IPS DF 6.9 (cell line): Measurements from ENCODE around the gene PDE1A.

Experiments
- DNase-seq: peaks from one replicate; pipeline ENCODE4 v3.0.0-alpha.2; 2013; ENCODE audit warnings: low read depth, low spot score
- H3K27ac ChIP-seq: one replicate; pipeline ENCODE4 v1.5.1; 2013; ENCODE audit warnings: low read length, control low read depth
- H3K27me3 ChIP-seq: 2 replicates; pipeline ENCODE4 v1.6.1; 2013; ENCODE audit warnings: mild to moderate bottlenecking, low read length; ENCODE audit not compliant: control insufficient read depth, insufficient read depth
- H3K36me3 ChIP-seq: 2 replicates; pipeline ENCODE4 v1.6.1; 2013; ENCODE audit warnings: low read length; ENCODE audit not compliant: control insufficient read depth, insufficient read depth
- H3K4me1 ChIP-seq: 2 replicates; pipeline ENCODE4 v1.6.1; 2013; ENCODE audit warnings: low read length; ENCODE audit not compliant: control insufficient read depth, insufficient read depth
- H3K4me3 ChIP-seq: 2 replicates; pipeline ENCODE4 v1.5.1; 2013; ENCODE audit warnings: mild to moderate bottlenecking, low read length
- H3K9me3 ChIP-seq: 2 replicates; pipeline ENCODE4 v1.6.1; 2013; ENCODE audit warnings: low read length, inconsistent platforms; ENCODE audit not compliant: control insufficient read depth, insufficient read depth
- WGBS: extraction: QIAGEN DNeasy Blood & Tissue Kit; methylation state at CpG from one replicate; pipeline ENCODE4 v1.1.7; 2013; ENCODE audit warnings: mixed read lengths, missing lambda C conversion rate; ENCODE audit not compliant: insufficient read length, insufficient coverage; 5-methylcytosine and 5-hydroxymethylcytosine counted together

PDE1A gene

DNA sequence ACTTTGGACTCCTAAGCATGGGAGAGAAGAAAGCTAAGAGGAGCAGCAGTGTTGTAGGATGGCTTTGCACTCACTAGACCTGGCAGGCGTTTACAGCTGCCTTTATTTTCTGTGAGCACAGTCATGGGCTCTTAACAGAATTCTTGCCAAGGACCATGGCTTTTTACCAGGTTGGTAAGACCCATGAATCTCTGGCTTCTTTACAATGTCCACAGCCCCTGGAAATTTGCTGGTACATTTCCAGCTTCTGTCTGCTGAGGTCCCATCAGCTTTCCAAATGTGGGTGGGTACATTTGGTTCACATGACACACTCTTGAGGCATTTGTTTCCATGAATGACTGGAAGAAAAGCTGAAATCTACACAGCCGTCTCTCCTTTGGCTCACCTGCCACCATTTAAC, 278.5 kb downstream of the PDE1A start:
- no peaks in the 10 kb centered on the region for H3K36me3 ChIP-seq

DNA sequence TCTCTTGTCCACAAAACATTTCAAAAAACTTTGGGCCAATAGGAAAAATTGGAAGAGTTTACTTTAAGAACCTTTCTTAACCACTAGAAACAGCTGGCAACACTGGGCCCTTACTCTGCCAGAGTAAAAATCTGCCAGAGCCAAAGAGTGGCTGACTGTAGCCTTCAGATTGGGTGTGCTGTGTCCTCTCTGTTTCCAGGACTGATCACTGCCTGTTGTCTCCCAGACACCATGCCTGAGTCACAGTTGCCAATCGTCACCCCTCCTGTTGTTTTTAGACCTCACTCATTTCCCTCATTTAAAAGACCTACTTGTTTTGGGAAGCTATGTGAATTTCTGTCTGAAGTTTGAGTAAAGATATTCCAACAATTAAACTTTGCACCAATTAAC, 282.1 kb downstream of the PDE1A start:
- Histone ChIP-seq H3K4me3 (no peak overlapping the region), H3K36me3 (no peaks in the 10 kb centered on the region), H3K27me3 (no peaks in the 10 kb centered on the region), H3K4me1 (0 out of 2 replicates have a peak, but pooled peaks cover 1% of the 10 kb centered on the region), H3K9me3 (no peaks in the 10 kb centered on the region), H3K27ac (no peak overlapping the region)
- no peak for DNase-seq
- no CpG with 5 or more reads among the region's 1 CpG for WGBS

More for the DNA sequence above, 278.5 kb downstream of the PDE1A start:
- H3K27me3 ChIP-seq = no peaks in the 10 kb centered on the region
- no peaks in the 10 kb centered on the region for H3K9me3 ChIP-seq
- DNase-seq = no peak
- H3K27ac ChIP-seq = no peak overlapping the region
- no CpG with 5 or more reads among the region's 2 CpGs for WGBS
- H3K4me1 ChIP-seq = 0 out of 2 replicates have a peak, but pooled peaks cover 1% of the 10 kb centered on the region
- H3K4me3 ChIP-seq = no peak overlapping the region

- no peaks in the 10 kb centered on the region for H3K9me3 ChIP-seq
- H3K27me3 ChIP-seq = no peaks in the 10 kb centered on the region
- H3K4me1 ChIP-seq = 0 out of 2 replicates have a peak, but pooled peaks cover 1% of the 10 kb centered on the region
- no peaks in the 10 kb centered on the region for H3K36me3 ChIP-seq
- H3K27ac ChIP-seq = no peak overlapping the region
- no peak overlapping the region for H3K4me3 ChIP-seq
- DNase-seq = no peak
- no CpG with 5 or more reads among the region's 7 CpGs for WGBS
Measured at GRCh38 chr2:182144041-182144775, 282.6 kb downstream of the PDE1A start.

DNA sequence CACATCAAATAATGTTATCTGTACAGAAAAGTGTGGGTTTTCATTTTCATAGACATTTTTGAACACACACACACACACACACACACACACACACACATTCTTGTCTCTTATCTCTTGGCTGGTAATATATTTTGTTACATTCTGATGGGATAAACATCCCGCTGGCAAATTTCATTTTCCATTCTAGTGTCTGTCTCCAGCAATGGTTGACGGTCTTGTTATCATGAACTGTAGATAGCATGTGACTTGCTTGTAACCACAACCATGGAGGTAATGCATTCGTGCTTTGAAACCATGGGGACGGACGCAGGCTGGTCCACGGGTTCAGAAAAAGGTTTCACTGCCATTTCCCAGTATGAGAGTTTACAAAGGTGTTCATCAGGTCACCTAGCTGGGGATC, 284.8 kb downstream of the PDE1A start:
- no peak overlapping the region for H3K27ac ChIP-seq
- DNase-seq = no peak
- WGBS = no CpG with 5 or more reads among the region's 6 CpGs

DNA sequence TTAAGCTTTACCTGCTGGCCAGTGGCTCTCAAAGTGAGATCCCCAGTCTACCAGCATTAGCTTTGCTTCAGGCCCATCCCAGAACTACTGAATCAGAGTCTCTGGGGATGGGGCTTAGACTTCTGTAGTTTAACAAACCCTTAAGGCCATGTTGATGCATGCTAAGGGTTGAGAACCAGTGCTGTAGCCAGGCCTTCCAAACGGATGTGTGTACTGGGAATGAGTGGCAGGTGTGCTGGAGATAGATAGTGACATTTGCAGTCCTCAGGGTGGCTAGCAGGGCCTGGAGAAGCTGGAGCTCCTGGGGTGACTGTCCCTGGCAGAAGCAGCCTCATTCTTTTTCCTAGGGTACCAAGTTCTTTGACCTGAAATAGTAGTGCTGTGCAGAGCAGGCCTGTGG, 292.6 kb downstream of the PDE1A start:
- H3K27ac ChIP-seq = no peak overlapping the region
- H3K27me3 ChIP-seq = no peaks in the 10 kb centered on the region
- WGBS = no CpG with 5 or more reads among the region's 1 CpG
- no peaks in the 10 kb centered on the region for H3K36me3 ChIP-seq
- no peaks in the 10 kb centered on the region for H3K4me1 ChIP-seq
- no peaks in the 10 kb centered on the region for H3K9me3 ChIP-seq
- DNase-seq = no peak
- H3K4me3 ChIP-seq = no peak overlapping the region

More for the DNA sequence above, 284.8 kb downstream of the PDE1A start:
- no peak overlapping the region for H3K4me3 ChIP-seq
- no peaks in the 10 kb centered on the region for H3K27me3 ChIP-seq
- H3K9me3 ChIP-seq = no peaks in the 10 kb centered on the region
- H3K36me3 ChIP-seq = no peaks in the 10 kb centered on the region
- 0 out of 2 replicates have a peak, but pooled peaks cover 1% of the 10 kb centered on the region for H3K4me1 ChIP-seq

DNA sequence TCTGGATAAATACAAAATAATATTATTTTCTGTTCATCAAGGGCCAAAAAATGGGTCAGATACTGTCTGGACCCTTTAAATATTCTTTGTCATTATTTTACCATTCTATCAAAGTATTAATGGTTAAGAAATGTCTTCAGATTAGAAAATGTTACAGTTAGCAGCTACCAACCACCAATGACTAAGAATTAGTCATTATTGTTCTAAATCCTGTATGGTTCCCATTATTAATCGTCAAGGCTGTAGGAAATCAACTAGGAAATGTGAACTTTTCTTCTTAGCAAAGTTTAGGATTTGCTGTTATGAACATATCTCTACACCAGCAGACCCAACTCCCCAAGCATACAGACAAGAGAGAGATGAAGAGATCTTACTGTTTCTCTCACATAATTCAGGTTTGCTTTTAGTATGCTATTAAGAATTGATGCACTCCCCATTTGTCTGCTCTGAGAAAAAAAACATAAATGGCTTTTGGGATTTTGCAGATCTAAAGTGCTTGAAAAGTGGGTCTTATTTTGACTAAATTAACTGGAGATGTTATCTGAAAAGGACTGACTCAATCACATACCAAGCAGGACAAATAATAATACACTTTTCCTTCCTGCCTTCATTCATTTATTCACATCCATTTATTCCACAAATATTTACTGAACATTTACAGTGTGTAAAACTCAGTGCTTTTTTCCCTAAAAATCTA, 293.5 kb downstream of the PDE1A start:
- Histone ChIP-seq H3K4me3 (no peak overlapping the region), H3K9me3 (no peaks in the 10 kb centered on the region), H3K27me3 (no peaks in the 10 kb centered on the region), H3K27ac (no peak overlapping the region), H3K4me1 (no peaks in the 10 kb centered on the region), H3K36me3 (no peaks in the 10 kb centered on the region)
- DNase-seq = no peak
- no CpG with 5 or more reads among the region's 1 CpG for WGBS

DNA sequence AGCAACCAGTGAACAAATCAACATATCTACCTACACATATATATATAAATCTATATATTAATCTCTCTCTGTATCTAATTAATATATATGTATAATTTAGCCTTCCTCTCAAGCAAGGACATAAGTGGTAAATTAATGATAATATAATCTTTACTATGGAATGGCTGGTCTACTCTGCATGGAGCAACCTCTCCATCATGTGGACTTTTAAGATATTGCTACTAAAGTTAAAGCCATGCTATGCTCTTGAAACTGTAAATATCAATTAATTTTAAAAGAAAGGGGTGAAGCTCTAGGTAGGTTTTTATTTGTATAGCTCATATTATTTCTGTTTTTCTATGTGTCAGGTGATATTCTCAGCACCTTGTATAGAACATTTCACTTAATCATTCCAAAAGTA, 294.2 kb downstream of the PDE1A start:
- H3K36me3 ChIP-seq = no peaks in the 10 kb centered on the region
- H3K27me3 ChIP-seq = no peaks in the 10 kb centered on the region
- no peak overlapping the region for H3K27ac ChIP-seq
- no peak overlapping the region for H3K4me3 ChIP-seq
- no peaks in the 10 kb centered on the region for H3K9me3 ChIP-seq
- H3K4me1 ChIP-seq = no peaks in the 10 kb centered on the region
- DNase-seq = no peak

DNA sequence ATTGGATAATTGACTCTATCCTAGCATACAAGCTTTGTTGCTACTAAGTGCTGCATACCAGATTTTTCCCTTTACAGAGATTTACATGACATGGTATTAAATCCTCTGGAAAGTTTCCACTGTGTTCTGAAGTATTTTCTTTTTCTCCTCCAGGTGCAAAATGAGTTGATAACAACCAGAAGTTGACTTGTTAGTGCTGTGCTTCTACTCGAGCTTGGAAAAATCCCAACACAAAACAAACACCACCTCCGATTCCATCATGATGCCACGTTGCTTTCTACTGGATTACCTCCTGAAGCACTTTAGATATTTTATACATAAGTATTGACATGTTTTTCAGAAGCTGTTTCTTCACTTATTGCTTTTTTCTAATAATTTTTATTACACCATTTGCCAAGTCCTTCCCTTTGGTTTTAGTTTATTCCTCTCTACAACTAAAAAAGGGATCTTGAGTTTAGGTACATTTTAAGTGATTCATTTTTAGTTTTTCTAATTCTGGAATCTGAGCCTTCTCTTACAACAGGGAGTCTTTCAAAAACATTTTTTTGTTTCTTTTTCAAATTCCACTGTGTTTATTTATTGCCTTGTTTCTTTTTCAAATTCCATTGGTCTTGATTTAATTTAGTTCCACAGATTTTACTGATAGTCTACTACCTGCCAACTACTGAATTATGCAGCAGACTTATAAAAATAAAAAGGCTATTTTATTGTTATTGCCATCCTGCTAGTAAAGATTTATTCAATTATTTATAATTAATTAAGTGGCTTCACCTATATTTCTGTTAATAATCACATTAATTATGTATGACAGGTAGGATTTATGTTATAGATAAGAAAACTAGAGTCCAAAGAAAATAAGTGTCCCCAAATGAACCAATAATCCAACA, 297.8 kb downstream of the PDE1A start:
- no peak for DNase-seq
- WGBS = no CpG with 5 or more reads among the region's 3 CpGs
- Histone ChIP-seq H3K36me3 (no peaks in the 10 kb centered on the region), H3K27me3 (no peaks in the 10 kb centered on the region), H3K4me1 (no peaks in the 10 kb centered on the region), H3K27ac (no peak overlapping the region), H3K9me3 (no peaks in the 10 kb centered on the region), H3K4me3 (no peak overlapping the region)

GRCh38 chr2:182117196-182117595, 309.6 kb downstream of the PDE1A start:
- no peaks in the 10 kb centered on the region for H3K27me3 ChIP-seq
- no peaks in the 10 kb centered on the region for H3K9me3 ChIP-seq

GRCh38 chr2:182116774-182117173, 310.1 kb downstream of the PDE1A start:
- no peak for DNase-seq
- H3K9me3 ChIP-seq = no peaks in the 10 kb centered on the region
- H3K4me1 ChIP-seq = no peaks in the 10 kb centered on the region
- no peak overlapping the region for H3K27ac ChIP-seq
- H3K4me3 ChIP-seq = no peak overlapping the region
- H3K27me3 ChIP-seq = no peaks in the 10 kb centered on the region
- no peaks in the 10 kb centered on the region for H3K36me3 ChIP-seq
- no CpG with 5 or more reads among the region's 2 CpGs for WGBS

More at GRCh38 chr2:182117196-182117595, 309.6 kb downstream of the PDE1A start:
- H3K36me3 ChIP-seq = no peaks in the 10 kb centered on the region
- no peak overlapping the region for H3K4me3 ChIP-seq
- DNase-seq = no peak
- H3K27ac ChIP-seq = no peak overlapping the region
- WGBS = no CpG with 5 or more reads among the region's 1 CpG
- H3K4me1 ChIP-seq = no peaks in the 10 kb centered on the region
